Measurements from ENCODE around the gene MACF1.

DNA sequence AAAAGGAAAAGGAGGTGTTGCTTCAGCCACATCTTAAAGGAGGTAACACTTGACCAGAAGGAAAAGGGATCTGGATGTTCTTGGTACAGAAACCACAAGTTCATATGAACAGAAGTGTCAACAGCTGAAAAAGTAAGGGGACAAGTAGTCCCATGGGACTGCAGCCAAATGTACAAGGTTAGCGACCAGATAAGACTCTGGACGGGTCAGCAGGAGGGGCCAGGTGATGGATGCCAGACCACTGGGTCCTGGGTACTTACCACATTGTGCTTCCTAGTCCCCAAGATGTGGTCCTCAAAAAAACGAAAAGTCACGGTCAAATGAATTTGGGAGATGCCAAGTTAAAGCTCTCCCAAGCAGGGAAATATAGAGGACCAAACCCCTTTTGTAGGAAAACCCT is 270.3 kb downstream of the MACF1 start:
- TF ChIP-seq, protein P1, sequence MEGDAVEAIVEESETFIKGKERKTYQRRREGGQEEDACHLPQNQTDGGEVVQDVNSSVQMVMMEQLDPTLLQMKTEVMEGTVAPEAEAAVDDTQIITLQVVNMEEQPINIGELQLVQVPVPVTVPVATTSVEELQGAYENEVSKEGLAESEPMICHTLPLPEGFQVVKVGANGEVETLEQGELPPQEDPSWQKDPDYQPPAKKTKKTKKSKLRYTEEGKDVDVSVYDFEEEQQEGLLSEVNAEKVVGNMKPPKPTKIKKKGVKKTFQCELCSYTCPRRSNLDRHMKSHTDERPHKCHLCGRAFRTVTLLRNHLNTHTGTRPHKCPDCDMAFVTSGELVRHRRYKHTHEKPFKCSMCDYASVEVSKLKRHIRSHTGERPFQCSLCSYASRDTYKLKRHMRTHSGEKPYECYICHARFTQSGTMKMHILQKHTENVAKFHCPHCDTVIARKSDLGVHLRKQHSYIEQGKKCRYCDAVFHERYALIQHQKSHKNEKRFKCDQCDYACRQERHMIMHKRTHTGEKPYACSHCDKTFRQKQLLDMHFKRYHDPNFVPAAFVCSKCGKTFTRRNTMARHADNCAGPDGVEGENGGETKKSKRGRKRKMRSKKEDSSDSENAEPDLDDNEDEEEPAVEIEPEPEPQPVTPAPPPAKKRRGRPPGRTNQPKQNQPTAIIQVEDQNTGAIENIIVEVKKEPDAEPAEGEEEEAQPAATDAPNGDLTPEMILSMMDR (conservative IDR thresholded peaks at IDR 0.05; ENCODE audit: low read depth, low read length), result no peak
- TF ChIP-seq EZH2 (IDR thresholded peaks at IDR 0.05; ENCODE audit: low read length, unreplicated experiment) (no peak), EZH2phosphoT487 (IDR thresholded peaks at IDR 0.05; ENCODE audit: borderline replicate concordance, low read length) (no peak)

All from PC-3 (cell line).